ENCODE data around the gene CCSER1.

DNA sequence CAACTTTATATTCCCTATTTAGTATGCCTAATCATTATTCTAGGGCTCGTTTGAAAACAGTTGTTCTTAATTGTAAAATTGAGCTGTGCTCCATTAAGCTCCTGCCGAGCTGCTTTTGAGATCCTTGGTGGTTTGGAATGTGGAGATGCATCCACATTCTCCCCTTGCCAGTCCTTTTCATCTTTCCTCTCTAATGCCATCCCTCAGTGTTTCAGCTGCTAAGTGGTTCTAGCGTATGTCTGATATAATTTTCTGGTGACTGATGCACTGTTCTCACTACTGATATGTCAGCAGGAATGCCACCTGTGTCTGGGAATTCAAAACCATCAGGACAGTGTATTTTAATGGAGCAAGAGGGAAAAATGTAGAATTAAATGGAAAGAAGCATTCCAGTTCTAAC is 1085.0 kb downstream of the CCSER1 start:
- TF ChIP-seq CTCF (IDR thresholded peaks at IDR 0.05) = no peak
- no peak for TF ChIP-seq POLR2AphosphoS5 (IDR thresholded peaks at IDR 0.05)

Data from upper lobe of left lung (tissue), 4 donors.